NCI-H1694 (cell line): Measurements from ENCODE around the gene PPARG.
"Not testable (repeated sequence)": the region's sequence is repeated elsewhere in the genome, so short reads cannot be mapped to it uniquely, and the experiment has no call there.

Experiments
- DNase-seq: peaks from one replicate; lab custom pipeline; 2025; lab: John Stamatoyannopoulos, UW

The PPARG gene

GRCh38 chr3:12279591-12280326, 9.1 kb upstream of the PPARG start:
- DNase-seq: no peak

GRCh38 chr3:12280357-12280806, 8.5 kb upstream of the PPARG start:
- no peak for DNase-seq

GRCh38 chr3:12284591-12284990, 4.3 kb upstream of the PPARG start:
- no peak for DNase-seq

GRCh38 chr3:12285003-12285555, 3.8 kb upstream of the PPARG start:
- DNase-seq: no peak

- DNase-seq: not testable (repeated sequence)
Measured at GRCh38 chr3:12285779-12286178, 3.1 kb upstream of the PPARG start.

- no peak for DNase-seq
Measured at GRCh38 chr3:12286504-12286903, 2.4 kb upstream of the PPARG start.

- no peak for DNase-seq
Measured at GRCh38 chr3:12286927-12287726, 1.7 kb upstream of the PPARG start.

GRCh38 chr3:12287727-12288181, 1.1 kb upstream of the PPARG start:
- DNase-seq: no peak

- DNase-seq: no peak
Measured at GRCh38 chr3:12289524-12289923, 654 bp downstream of the PPARG start.

- no peak for DNase-seq
Measured at GRCh38 chr3:12292770-12293169, 3.9 kb downstream of the PPARG start.

- no peak for DNase-seq
Measured at GRCh38 chr3:12294885-12295580, 6.2 kb downstream of the PPARG start.

- no peak for DNase-seq
Measured at GRCh38 chr3:12296511-12296910, 7.6 kb downstream of the PPARG start.

- no peak for DNase-seq
Measured at GRCh38 chr3:12299026-12299425, 10.2 kb downstream of the PPARG start.

GRCh38 chr3:12300137-12300536, 11.3 kb downstream of the PPARG start:
- DNase-seq: no peak

- DNase-seq: no peak
Measured at GRCh38 chr3:12301031-12301430, 12.2 kb downstream of the PPARG start.

GRCh38 chr3:12301513-12301912, 12.6 kb downstream of the PPARG start:
- no peak for DNase-seq

GRCh38 chr3:12302564-12302963, 13.7 kb downstream of the PPARG start:
- DNase-seq: no peak

GRCh38 chr3:12303534-12303933, 14.7 kb downstream of the PPARG start:
- DNase-seq: no peak

GRCh38 chr3:12303993-12304392, 15.1 kb downstream of the PPARG start:
- DNase-seq: no peak

GRCh38 chr3:12307136-12307535, 18.3 kb downstream of the PPARG start:
- no peak for DNase-seq

- no peak for DNase-seq
Measured at GRCh38 chr3:12308517-12308916, 19.6 kb downstream of the PPARG start.

GRCh38 chr3:12309716-12310115, 20.8 kb downstream of the PPARG start:
- no peak for DNase-seq
